ENCODE measurements around the gene SV2C. TPM values are rescaled to one million over a fixed set of nuclear protein-coding genes. Genes with fewer than 3 reads are reported as not detected.

Gene SV2C
- total and polyA plus RNA-seq, 10 of the 15 experiments (the other 5 are each of a cell fraction or from before 2014, with no cell fraction given) = under 0.01 to 1.1 (median 0.63) TPM

DNA sequence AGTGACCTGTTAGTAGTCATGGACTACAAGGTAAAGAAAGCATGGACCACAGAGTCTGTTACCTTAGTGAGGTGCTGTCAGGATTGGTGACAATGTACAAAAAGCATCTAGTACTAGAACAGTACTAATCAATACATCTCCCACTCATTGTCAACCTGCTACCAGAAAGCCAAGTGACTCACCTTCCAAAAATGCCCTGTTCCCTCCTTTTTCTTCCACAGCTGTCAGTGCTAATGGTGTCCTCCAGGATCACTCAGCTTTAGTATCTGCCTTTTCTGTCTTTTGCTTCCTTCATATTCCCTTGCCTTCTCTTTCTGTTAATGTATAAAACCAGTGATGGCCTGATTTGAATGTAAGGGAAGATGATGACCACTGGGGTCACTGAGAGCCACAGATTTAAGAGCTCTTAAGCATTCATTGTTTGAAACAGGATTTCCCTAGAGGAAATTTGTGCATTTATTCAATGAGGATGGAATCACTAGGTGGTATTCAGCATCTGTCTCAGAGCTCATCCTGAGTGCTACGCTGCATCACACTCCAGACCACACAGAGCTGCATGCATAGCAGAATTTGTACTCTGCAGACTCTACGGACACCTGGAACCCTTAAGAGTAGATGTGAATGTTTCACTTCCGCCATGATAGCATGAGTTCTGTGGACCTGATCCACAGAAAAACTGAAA, 71.0 kb downstream of the SV2C start (continued):
- TF ChIP-seq BCL3 (IDR thresholded peaks at IDR 0.05; ENCODE audit: borderline replicate concordance, insufficient read depth, low read depth, low read length, poor library complexity, severe bottlenecking) = no peak
- no peak for TF ChIP-seq TBL1XR1 (IDR thresholded peaks at IDR 0.05; ENCODE audit: low read depth, low read length)
- no peak for TF ChIP-seq KLF5 (IDR thresholded peaks at IDR 0.05; ENCODE audit: partially characterized antibody)
- TF ChIP-seq TAF1 (IDR thresholded peaks at IDR 0.05; ENCODE audit: borderline replicate concordance, low read depth, low read length) = no peak
- TF ChIP-seq ZNF24 (IDR thresholded peaks at IDR 0.05) = no peak
- TF ChIP-seq MAX (IDR thresholded peaks at IDR 0.05; ENCODE audit: low read depth, low read length) = no peak
- TF ChIP-seq CREB1 (IDR thresholded peaks at IDR 0.05; ENCODE audit: low read depth) = no peak
- TF ChIP-seq POLR2AphosphoS2 (IDR thresholded peaks at IDR 0.05; ENCODE audit: low read depth, low read length) = no peak
- TF ChIP-seq CHD1 (IDR thresholded peaks at IDR 0.05; ENCODE audit: low read depth, low read length) = no peak

DNA sequence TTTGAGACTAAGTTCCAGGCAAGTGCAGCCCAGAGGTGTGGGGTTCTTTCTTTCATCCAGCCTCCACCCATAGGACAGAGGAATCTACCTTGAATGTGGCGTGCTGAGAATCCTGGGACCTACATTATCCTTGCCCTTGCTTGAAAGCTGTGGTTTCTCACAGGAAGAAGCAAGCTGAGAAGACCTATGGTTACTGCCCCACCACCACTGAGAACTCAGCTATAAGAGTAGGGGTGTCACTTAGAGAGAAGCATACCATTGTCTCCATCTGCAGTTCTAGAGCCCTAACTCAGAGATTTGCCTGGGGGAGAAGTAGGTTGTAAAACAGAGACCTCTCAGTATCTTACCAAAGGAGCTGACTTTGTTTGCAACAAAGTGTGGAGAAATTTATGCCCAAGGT, 72.4 kb downstream of the SV2C start:
- Histone ChIP-seq H3K9ac (ENCODE audit: control insufficient read depth, insufficient read depth, low read length) (no peak overlapping the region), H3K36me3 (ENCODE audit: control insufficient read depth in 2 of 2, insufficient read depth in 2 of 2, low read length in 1 of 2) (no peaks in the 10 kb centered on the region), H3K27me3 (replicated peaks in 1 of 2; ENCODE audit: control insufficient read depth in 2 of 2, insufficient read depth in 2 of 2, low read length in 1 of 2) (no peaks in the 10 kb centered on the region), H4K20me1 (ENCODE audit: control insufficient read depth, insufficient read depth) (no peaks in the 10 kb centered on the region), H3K9me3 (replicated peaks; ENCODE audit: control insufficient read depth, insufficient read depth, low read length) (no peaks in the 10 kb centered on the region), H3K4me3 (no peak overlapping the region), H3K4me2 (ENCODE audit: control insufficient read depth, insufficient read depth) (no peak overlapping the region), H3K27ac (ENCODE audit: control insufficient read depth, insufficient read depth) (no peak overlapping the region), H3K79me2 (ENCODE audit: control insufficient read depth, insufficient read depth, low read length) (no peaks in the 10 kb centered on the region), H2AFZ (ENCODE audit: control insufficient read depth, low read depth, low read length) (no peak overlapping the region), H3K4me1 (ENCODE audit: control insufficient read depth, insufficient read depth, low read length) (no peaks in the 10 kb centered on the region)
- TF ChIP-seq POU2F2 (IDR thresholded peaks at IDR 0.05; ENCODE audit: borderline replicate concordance, low read depth, low read length) (no peak), SP1 (IDR thresholded peaks at IDR 0.05; ENCODE audit: low read depth, low read length) (no peak), FOS (IDR thresholded peaks at IDR 0.05; ENCODE audit: borderline replicate concordance, extremely low read depth, insufficient read length) (no peak), BACH1 (IDR thresholded peaks at IDR 0.05; ENCODE audit: borderline replicate concordance) (no peak), LARP7 (IDR thresholded peaks at IDR 0.05) (no peak), BCLAF1 (IDR thresholded peaks at IDR 0.05) (no peak), BMI1 (IDR thresholded peaks at IDR 0.05; ENCODE audit: borderline replicate concordance) (no peak)
- intact Hi-C loops (cut with micrococcal nuclease; ENCODE audit: unreplicated experiment) = no loop called here
- 0% methylated on average over 1 of the region's 1 CpG for WGBS (ENCODE audit: insufficient coverage, insufficient replicate concordance, low lambda C conversion rate, missing lambda C conversion rate)
- ATAC-seq (no peak), DNase-seq (ENCODE audit: low read depth, low spot score) (no peak), FAIRE-seq (no peak)
- ChIA-PET POLR2A (interaction anchor here (0.7 kb wide), 1 partner anchor 12 kb away, joined by 3 read pairs; no protein-coding TSS in a partner anchor), SMC1A (ENCODE audit: uncharacterized antibody, unreplicated experiment) (interaction anchor here (0.9 to 1.3 kb wide), 2 partner anchors 11 to 19 kb away, joined by 3 to 4 read pairs; no protein-coding TSS in a partner anchor), RAD21 (ENCODE audit: unreplicated experiment) (interaction anchor here (2.0 kb wide), 1 partner anchor 11 kb away, joined by 7 read pairs; no protein-coding TSS in a partner anchor), CTCF (interaction anchor here (3.9 kb wide), 1 partner anchor 19 kb away, joined by 21 read pairs; no protein-coding TSS in a partner anchor)
- in situ Hi-C loops (cut with MboI) = no loop called here
- no TSS peak for BruUV-seq (replicated peaks)
